GM12878 (cell line): ENCODE measurements around the gene CNDP1. TPM values are rescaled to one million over a fixed set of nuclear protein-coding genes. Genes with fewer than 3 reads are reported as not detected.

Source experiments
- ATAC-seq: fragments of 200-7000 bp; cut with Tn5 transposase; 3 replicates; pipeline ENCODE4 v1.9.1; 2020; ENCODE audit warnings: mild to moderate bottlenecking, moderate library complexity
- BruUV-seq: library from RNA; stranded (reverse); fragments of 400-500 nt; replicated peaks from 2 replicates; lab custom pipeline; 2021; lab: Mats Ljungman, UMichigan
- CTCF ChIA-PET: fragments of 300-600 bp; sonication (Branson Sonifier 250); formaldehyde crosslinking; extraction: SDS; loops from one replicate; lab custom pipeline; 2021; ENCODE audit warnings: inconsistent platforms; lab: Yijun Ruan, JAX
- POLR2A ChIA-PET: fragments of 350-600 bp; formaldehyde crosslinking; extraction: SDS; loops from one replicate; lab custom pipeline; 2021; ENCODE audit warnings: inconsistent platforms; lab: Charles Lee
- RAD21 ChIA-PET: fragments of 300-600 bp; sonication (Branson Sonifier 250); formaldehyde crosslinking; loops from one replicate; lab custom pipeline; 2023; ENCODE audit warnings: antibody characterized with exemption; ENCODE audit not compliant: unreplicated experiment; lab: Charles Lee
- SMC1A ChIA-PET: fragments of 300-600 bp; sonication (Branson Sonifier 250); formaldehyde crosslinking; loops from one replicate; lab custom pipeline; 2023; ENCODE audit not compliant: unreplicated experiment, uncharacterized antibody; lab: Charles Lee
- DNase-seq: peaks from one replicate; pipeline ENCODE4 v3.0.0-alpha.2; 2011; ENCODE audit warnings: low read depth, low spot score
- FAIRE-seq: peaks from 3 replicates; lab custom pipeline; 2011; peaks lifted over from hg19 to GRCh38; lab: Jason Lieb, UNC
- H2AFZ ChIP-seq: 2 replicates; pipeline ENCODE4 v1.6.0; 2011; ENCODE audit warnings: low read depth, low read length, control low read depth; ENCODE audit not compliant: control insufficient read depth
- H3K27ac ChIP-seq: 2 replicates; pipeline ENCODE4 v1.5.1; 2011; ENCODE audit warnings: control low read depth; ENCODE audit not compliant: control insufficient read depth, insufficient read depth
- H3K27me3 ChIP-seq, 2 experiments: replicated peaks in 1 of 2; 2 replicates each; pipeline versions ENCODE4 v1.6.0 to v1.6.1; 2011; ENCODE audit warnings: low read length in 1 of 2; ENCODE audit not compliant: control insufficient read depth in 2 of 2, insufficient read depth in 2 of 2
- H3K36me3 ChIP-seq, 2 experiments: 2 replicates each; pipeline ENCODE4 v1.5.1; 2011; ENCODE audit warnings: low read length in 1 of 2; ENCODE audit not compliant: control insufficient read depth in 2 of 2, insufficient read depth in 2 of 2
- H3K4me1 ChIP-seq: 2 replicates; pipeline ENCODE4 v1.6.1; 2011; ENCODE audit warnings: mild to moderate bottlenecking, low read length, moderate library complexity, mixed read lengths; ENCODE audit not compliant: control insufficient read depth, insufficient read depth
- H3K4me2 ChIP-seq: 2 replicates; pipeline ENCODE4 v1.6.0; 2011; ENCODE audit warnings: control low read depth; ENCODE audit not compliant: control insufficient read depth, insufficient read depth
- H3K4me3 ChIP-seq: fragments of 200-600 bp; sonication (generic); 2 replicates; pipeline ENCODE4 v1.5.1; 2016
- H3K79me2 ChIP-seq: 2 replicates; pipeline ENCODE4 v1.6.0; 2011; ENCODE audit warnings: low read length; ENCODE audit not compliant: control insufficient read depth, insufficient read depth
- H3K9ac ChIP-seq: 2 replicates; pipeline ENCODE4 v1.8.0; 2011; ENCODE audit warnings: low read length, control low read depth, mixed read lengths; ENCODE audit not compliant: control insufficient read depth, insufficient read depth
- H3K9me3 ChIP-seq: replicated peaks from 3 replicates; pipeline ENCODE4 v1.5.1; 2011; ENCODE audit warnings: mild to moderate bottlenecking, low read length; ENCODE audit not compliant: control insufficient read depth, insufficient read depth
- H4K20me1 ChIP-seq: 2 replicates; pipeline ENCODE4 v1.6.0; 2011; ENCODE audit not compliant: control insufficient read depth, insufficient read depth
- BMI1 ChIP-seq: fragments of 450-650 bp; IDR thresholded peaks from 2 replicates; pipeline ENCODE4 v1.6.1; 2016; ENCODE audit warnings: mild to moderate bottlenecking, moderate library complexity, borderline replicate concordance
- EED ChIP-seq: sonication (generic); IDR thresholded peaks from 2 replicates; pipeline ENCODE4 v1.6.1; 2016; ENCODE audit warnings: antibody characterized with exemption, low read depth
- EGR1 ChIP-seq, 2 experiments: IDR thresholded peaks; 1 replicate in 1 of 2; 2 replicates in 1 of 2; pipeline ENCODE4 v1.6.1; 2011 to 2012; ENCODE audit warnings: low read depth in 2 of 2, low read length in 2 of 2, borderline replicate concordance in 1 of 2, mild to moderate bottlenecking in 1 of 2, moderate library complexity in 1 of 2
- GABPA ChIP-seq: IDR thresholded peaks from 2 replicates; pipeline ENCODE4 v1.6.1; 2014; ENCODE audit warnings: antibody characterized with exemption, low read depth, mild to moderate bottlenecking, inconsistent platforms
- GATAD2B ChIP-seq: fragments of 450-650 bp; conservative IDR thresholded peaks from 2 replicates; pipeline ENCODE4 v1.6.1; 2017; ENCODE audit warnings: low read depth, mild to moderate bottlenecking, moderate library complexity
- IKZF2 ChIP-seq, 2 experiments: fragments of 450-650 bp; IDR thresholded peaks; 2 replicates each; pipeline ENCODE4 v1.6.1; 2017; ENCODE audit warnings: mild to moderate bottlenecking in 2 of 2, moderate library complexity in 2 of 2
- KDM1A ChIP-seq: fragments of 200-600 bp; sonication (generic); IDR thresholded peaks from 2 replicates; pipeline ENCODE4 v1.6.1; 2016; ENCODE audit warnings: borderline replicate concordance
- MEF2B ChIP-seq: fragments of 450-650 bp; IDR thresholded peaks from 2 replicates; pipeline ENCODE4 v1.6.1; 2018; ENCODE audit warnings: mild to moderate bottlenecking, moderate library complexity; ENCODE audit not compliant: partially characterized antibody, poor library complexity, severe bottlenecking
- MLLT1 ChIP-seq: fragments of 450-650 bp; IDR thresholded peaks from 2 replicates; pipeline ENCODE4 v1.6.1; 2016; ENCODE audit warnings: mild to moderate bottlenecking
- NFIC ChIP-seq: IDR thresholded peaks from 2 replicates; pipeline ENCODE4 v1.6.1; 2012; ENCODE audit warnings: low read depth, mild to moderate bottlenecking, inconsistent platforms, low read length, moderate library complexity
- NFXL1 ChIP-seq: fragments of 450-650 bp; IDR thresholded peaks from 2 replicates; pipeline ENCODE4 v1.6.1; 2017; ENCODE audit warnings: antibody characterized with exemption, mild to moderate bottlenecking, borderline replicate concordance
- PML ChIP-seq: IDR thresholded peaks from 2 replicates; pipeline ENCODE4 v1.6.1; 2012; ENCODE audit warnings: low read length, inconsistent platforms
- POLR2AphosphoS2 ChIP-seq: IDR thresholded peaks from 2 replicates; pipeline ENCODE4 v1.6.1; 2011; ENCODE audit warnings: low read depth, mild to moderate bottlenecking, low read length, improper control_type of control experiment, moderate library complexity
- SMARCA5 ChIP-seq: fragments of 450-650 bp; IDR thresholded peaks from 2 replicates; pipeline ENCODE4 v1.6.1; 2017; ENCODE audit warnings: mild to moderate bottlenecking
- STAT1 ChIP-seq: fragments of 450-650 bp; conservative IDR thresholded peaks from 2 replicates; pipeline ENCODE4 v1.6.1; 2014; ENCODE audit warnings: antibody characterized with exemption, mild to moderate bottlenecking
- ZBTB40 ChIP-seq: fragments of 450-650 bp; IDR thresholded peaks from 2 replicates; pipeline ENCODE4 v1.6.1; 2016; ENCODE audit warnings: mild to moderate bottlenecking, moderate library complexity, borderline replicate concordance
- WGBS: methylation state at CpG from one replicate; pipeline ENCODE4 v1.1.6; 2016; ENCODE audit warnings: low lambda C conversion rate; ENCODE audit not compliant: insufficient replicate concordance, insufficient coverage; ENCODE audit errors: missing lambda C conversion rate; 5-methylcytosine and 5-hydroxymethylcytosine counted together
- in situ Hi-C: fragments of 300-500 bp; cut with MboI; formaldehyde crosslinking; loops from 9 replicates; pipeline ENCODE4 v1.14.3; 2018; ENCODE audit warnings: mixed read lengths
- intact Hi-C: fragments of 100-400 bp; cut with micrococcal nuclease; formaldehyde crosslinking; loops from one replicate; pipeline ENCODE4 v1.14.2; 2022; ENCODE audit not compliant: unreplicated experiment
- polyA plus RNA-seq, 11 experiments: library from polyadenylated mRNA; depleted of rRNA in 4 of 11; unstranded in 6 of 11; stranded (reverse) in 5 of 11; fragments of >200 nt; fragmentation: Nextera tagmentation in 4 of 11; fragmentation: Illumina TruSeq in 1 of 11; extraction: Ambion mirVana in 4 of 11; extraction: Trizol in 1 of 11; gene quantifications; 1 replicate in 1 of 11; 2 replicates in 10 of 11; pipeline versions ENCODE4 v1.2.1 to v1.2.3, GENCODE V29; 2011 to 2016; ENCODE audit warnings: inconsistent platforms in 2 of 11, missing spikeins in 2 of 11, low read depth in 1 of 11
- total RNA-seq, 4 experiments: library from RNA; depleted of rRNA in 3 of 4; stranded (reverse); fragments of >200 nt in 3 of 4; fragmentation: Illumina TruSeq in 1 of 4; extraction: Trizol in 1 of 4; gene quantifications; 2 replicates each; pipeline versions ENCODE4 v1.2.1 to v1.2.3, GENCODE V29; 2013 to 2021

Gene CNDP1
- total and polyA plus RNA-seq, 10 of the 15 experiments (the other 5 are each of a cell fraction or from before 2014, with no cell fraction given), result 0.04 to 0.05 TPM; not detected in 8

GRCh38 chr18:74534150-74534969 lies at the start of gene CNDP1 (continued):
- TF ChIP-seq NFXL1 (no peak), IKZF2 (IDR thresholded peaks at IDR 0.05) (no peak), NFIC (no peak), EGR1 (IDR thresholded peaks at IDR 0.05; ENCODE audit: borderline replicate concordance in 1 of 2, low read depth in 2 of 2, low read length in 2 of 2) (no peak), EED (no peak)
- TF ChIP-seq, all 136 proteins: peak for 0

GRCh38 chr18:74486119-74486849 lies 48.0 kb upstream of the CNDP1 start:
- ChIA-PET CTCF (no interaction called here), POLR2A (no interaction called here), RAD21 (interaction anchor here (1.0 kb wide), 1 partner anchor 144 kb away, joined by 3 read pairs; no protein-coding TSS in a partner anchor), SMC1A (interaction anchor here (1.0 kb wide), 1 partner anchor 66 kb away, joined by 3 read pairs; no protein-coding TSS in a partner anchor)
- peaks cover 13% of the 10 kb centered on the region for H3K4me1 ChIP-seq
- whole genome bisulfite sequencing, result 75% methylated on average over 14 of the region's 15 CpGs
- H4K20me1 ChIP-seq, result no peaks in the 10 kb centered on the region
- in situ Hi-C loops (no loop called here), intact Hi-C loops (no loop called here)
- no peak overlapping the region for H2AFZ ChIP-seq
- no peak overlapping the region for H3K4me2 ChIP-seq
- no peaks in the 10 kb centered on the region for H3K36me3 ChIP-seq
- no peak overlapping the region for H3K27ac ChIP-seq
- BruUV-seq, result no TSS peak
- no peaks in the 10 kb centered on the region for H3K27me3 ChIP-seq
- ATAC-seq (no peak; the same call in 2 of the 3 replicates), FAIRE-seq (no peak), DNase-seq (no peak)
- H3K79me2 ChIP-seq, result no peaks in the 10 kb centered on the region
- TF ChIP-seq POLR2AphosphoS2 (no peak), BMI1 (no peak), STAT1 (no peak), KDM1A (no peak), MEF2B (no peak), ZBTB40 (no peak), MLLT1 (no peak), SMARCA5 (no peak), GABPA (no peak), PML (no peak), GATAD2B (no peak)
- no peak overlapping the region for H3K9ac ChIP-seq
- H3K4me3 ChIP-seq, result no peak overlapping the region
- no peaks in the 10 kb centered on the region for H3K9me3 ChIP-seq
